Thyroid gland (tissue), 4 donors: ENCODE measurements around the gene LSM4.

ENCODE experiments used
- POLR2A ChIP-seq, 2 donors: fragments of 450-650 bp; IDR thresholded peaks; one replicate each; pipeline ENCODE4 v1.6.1; 2017; ENCODE audit warnings: antibody characterized with exemption in 2 of 2, mild to moderate bottlenecking in 2 of 2, moderate library complexity in 1 of 2
- TF ChIP-seq, protein P1 (sequence below), 6 experiments: fragments of 200-600 bp in 3 of 6; fragments of 450-650 bp in 3 of 6; sonication (generic) in 3 of 6; IDR thresholded peaks; one replicate each; pipeline ENCODE4 v1.5.1; 2016 to 2019; ENCODE audit warnings: antibody characterized with exemption in 6 of 6, mild to moderate bottlenecking in 2 of 6, inconsistent platforms in 1 of 6, moderate library complexity in 1 of 6

DNA sequence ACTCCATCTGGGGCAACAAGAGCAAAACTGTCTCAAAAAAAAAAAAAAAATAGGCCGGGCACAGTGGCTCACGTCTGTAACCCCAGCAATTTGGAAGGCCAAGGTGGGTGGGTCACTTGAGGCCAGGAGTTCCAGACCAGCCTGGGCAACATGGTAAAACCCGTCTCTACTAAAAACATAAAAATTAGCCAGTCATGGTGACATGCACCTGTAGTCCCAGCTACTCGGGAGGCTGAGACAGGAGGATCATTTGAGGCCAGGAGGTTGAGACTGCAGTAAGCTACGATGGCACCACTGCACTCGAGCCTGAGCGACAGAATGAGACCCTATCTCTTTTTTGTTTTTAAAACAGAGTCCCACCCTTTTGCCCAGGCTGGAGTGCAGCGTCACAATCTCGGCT is 52.5 kb downstream of the LSM4 start:
- TF ChIP-seq, protein P1, sequence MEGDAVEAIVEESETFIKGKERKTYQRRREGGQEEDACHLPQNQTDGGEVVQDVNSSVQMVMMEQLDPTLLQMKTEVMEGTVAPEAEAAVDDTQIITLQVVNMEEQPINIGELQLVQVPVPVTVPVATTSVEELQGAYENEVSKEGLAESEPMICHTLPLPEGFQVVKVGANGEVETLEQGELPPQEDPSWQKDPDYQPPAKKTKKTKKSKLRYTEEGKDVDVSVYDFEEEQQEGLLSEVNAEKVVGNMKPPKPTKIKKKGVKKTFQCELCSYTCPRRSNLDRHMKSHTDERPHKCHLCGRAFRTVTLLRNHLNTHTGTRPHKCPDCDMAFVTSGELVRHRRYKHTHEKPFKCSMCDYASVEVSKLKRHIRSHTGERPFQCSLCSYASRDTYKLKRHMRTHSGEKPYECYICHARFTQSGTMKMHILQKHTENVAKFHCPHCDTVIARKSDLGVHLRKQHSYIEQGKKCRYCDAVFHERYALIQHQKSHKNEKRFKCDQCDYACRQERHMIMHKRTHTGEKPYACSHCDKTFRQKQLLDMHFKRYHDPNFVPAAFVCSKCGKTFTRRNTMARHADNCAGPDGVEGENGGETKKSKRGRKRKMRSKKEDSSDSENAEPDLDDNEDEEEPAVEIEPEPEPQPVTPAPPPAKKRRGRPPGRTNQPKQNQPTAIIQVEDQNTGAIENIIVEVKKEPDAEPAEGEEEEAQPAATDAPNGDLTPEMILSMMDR (IDR thresholded peaks at IDR 0.05) = no peak
- TF ChIP-seq POLR2A (IDR thresholded peaks at IDR 0.05) = no peak
